Stimulated activated naive CD8-positive, alpha-beta T cell treated with anti-CD3 and anti-CD28 coated beads, Interleukin-15, amount 100 ng/mL, for 72 hours (primary cell): ENCODE data around the gene OSBPL10.

Experiments
- ATAC-seq: fragments of 150-1000 bp; cut with Tn5 transposase; 2 replicates; pipeline ENCODE4 v1.10.0; 2021; ENCODE audit warnings: mild to moderate bottlenecking, moderate library complexity
- DNase-seq, 2 donors: peaks; one replicate each; pipeline ENCODE4 v3.0.0; 2021 to 2022
- H3K27ac Mint-ChIP-seq, 2 donors: one replicate each; pipeline ENCODE4 v1.8.0; 2022; ENCODE audit warnings: mild to moderate bottlenecking in 2 of 2, mixed read lengths in 2 of 2, moderate library complexity in 2 of 2
- H3K27me3 Mint-ChIP-seq: one replicate; pipeline ENCODE4 v1.8.0; 2022; ENCODE audit warnings: mixed read lengths
- H3K4me1 Mint-ChIP-seq: one replicate; pipeline ENCODE4 v1.8.0; 2022; ENCODE audit warnings: mild to moderate bottlenecking, mixed read lengths
- H3K4me3 Mint-ChIP-seq, 2 donors: one replicate each; pipeline ENCODE4 v1.8.0; 2022; ENCODE audit warnings: mild to moderate bottlenecking in 2 of 2, mixed read lengths in 2 of 2, moderate library complexity in 1 of 2
- H3K9me3 Mint-ChIP-seq, 2 donors: one replicate each; pipeline ENCODE4 v1.8.0; 2022; ENCODE audit warnings: mixed read lengths in 2 of 2

The OSBPL10 gene

GRCh38 chr3:31747785-31748184 is 233.3 kb downstream of the OSBPL10 start:
- Mint-ChIP-seq H3K9me3 (no peaks in the 10 kb centered on the region), H3K4me3 (no peak overlapping the region), H3K4me1 (no peaks in the 10 kb centered on the region), H3K27ac (no peak overlapping the region), H3K27me3 (no peaks in the 10 kb centered on the region)
- ATAC-seq (no peak), DNase-seq (no peak)

- Mint-ChIP-seq H3K9me3 (no peaks in the 10 kb centered on the region), H3K27ac (no peak overlapping the region), H3K27me3 (no peaks in the 10 kb centered on the region), H3K4me3 (no peak overlapping the region), H3K4me1 (no peaks in the 10 kb centered on the region)
- ATAC-seq, result no peak
- DNase-seq, result no peak
Observed at GRCh38 chr3:31744913-31745312, 236.1 kb downstream of the OSBPL10 start.

DNA sequence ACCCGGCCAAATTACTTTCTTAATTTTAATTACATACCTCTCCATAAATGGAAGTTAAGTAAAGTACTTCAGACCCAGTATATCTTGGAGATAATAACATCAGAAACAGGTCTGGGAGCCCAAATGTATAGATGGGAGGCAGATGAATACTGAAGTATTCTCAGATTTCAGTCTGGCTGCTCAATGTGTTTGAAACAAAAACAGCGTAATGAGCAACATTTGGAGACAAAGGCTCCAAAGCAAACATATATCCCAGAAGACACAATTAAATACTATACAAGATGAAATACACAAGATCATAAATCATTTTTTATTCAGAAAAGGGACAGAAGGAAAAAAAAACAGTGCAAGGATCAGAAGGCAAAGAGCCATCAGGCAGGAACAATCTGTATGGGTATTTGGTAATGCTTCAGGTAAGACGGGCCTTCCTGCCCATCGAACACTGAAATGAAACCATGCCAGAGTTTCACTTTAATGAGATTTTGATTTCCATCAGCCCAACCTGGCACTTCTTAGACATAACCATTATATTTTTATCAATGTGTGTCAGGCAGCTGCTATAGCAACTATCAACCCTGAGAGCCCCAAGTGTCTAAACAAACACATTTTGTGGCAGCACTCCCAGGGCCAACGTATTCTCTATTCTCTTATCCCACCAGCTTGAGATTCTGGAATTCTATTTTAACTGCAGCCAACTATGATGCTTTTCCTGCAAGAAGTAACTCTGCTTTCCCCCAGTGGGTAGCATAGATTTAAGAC is 237.6 kb downstream of the OSBPL10 start:
- H3K27ac Mint-ChIP-seq, result no peak overlapping the region
- H3K4me3 Mint-ChIP-seq, result no peak overlapping the region
- H3K27me3 Mint-ChIP-seq, result no peaks in the 10 kb centered on the region
- no peak for DNase-seq
- no peaks in the 10 kb centered on the region for H3K9me3 Mint-ChIP-seq
- no peak for ATAC-seq
- H3K4me1 Mint-ChIP-seq, result no peaks in the 10 kb centered on the region

DNA sequence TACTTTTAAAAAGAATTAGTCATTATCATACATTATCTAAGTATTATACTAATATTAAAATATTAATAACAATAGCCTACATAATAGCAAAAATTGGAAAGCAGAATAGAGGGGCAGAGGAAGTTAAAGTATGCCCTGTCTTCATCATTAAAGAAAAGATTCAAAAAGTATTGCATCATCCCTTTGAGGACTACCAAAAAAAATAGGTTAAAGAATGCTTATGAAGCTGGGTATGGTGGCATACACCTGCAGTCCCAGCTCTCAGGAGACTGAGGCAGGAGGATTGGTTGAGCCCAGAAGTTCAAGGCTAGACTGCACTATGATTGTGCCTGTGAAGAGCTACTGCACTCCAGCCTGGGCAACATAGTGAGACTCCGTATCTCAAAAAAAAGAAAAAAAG is 240.7 kb downstream of the OSBPL10 start:
- no peak for DNase-seq
- no peaks in the 10 kb centered on the region for H3K4me1 Mint-ChIP-seq
- peaks cover 7% of the 10 kb centered on the region for H3K27me3 Mint-ChIP-seq
- no peak for ATAC-seq
- H3K9me3 Mint-ChIP-seq, result no peaks in the 10 kb centered on the region
- H3K27ac Mint-ChIP-seq, result no peak overlapping the region
- H3K4me3 Mint-ChIP-seq, result no peak overlapping the region

GRCh38 chr3:31738412-31738811 is 242.7 kb downstream of the OSBPL10 start:
- Mint-ChIP-seq H3K4me1 (no peaks in the 10 kb centered on the region), H3K27me3 (peaks cover 7% of the 10 kb centered on the region), H3K9me3 (no peaks in the 10 kb centered on the region), H3K27ac (no peak overlapping the region), H3K4me3 (no peak overlapping the region)
- DNase-seq, result no peak
- ATAC-seq, result no peak

DNA sequence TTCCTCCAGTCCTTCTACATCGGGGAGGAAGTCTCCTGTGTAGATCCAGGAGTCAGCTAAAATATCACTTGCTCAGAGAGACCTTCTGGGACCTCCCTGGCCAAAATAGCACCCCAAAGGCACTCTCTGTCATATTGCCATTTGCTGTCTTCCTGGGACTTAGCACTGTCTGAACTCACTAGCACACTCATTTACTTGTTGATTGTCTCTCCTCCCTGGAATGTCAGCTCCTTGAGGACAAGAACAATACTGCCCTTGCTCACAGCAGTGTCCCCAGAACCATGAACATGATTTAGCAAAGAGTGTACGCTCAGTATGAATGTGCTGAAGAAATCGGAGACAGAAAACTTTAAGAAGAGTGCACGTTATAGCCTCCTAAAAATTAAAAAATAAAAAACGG is 245.4 kb downstream of the OSBPL10 start:
- Mint-ChIP-seq H3K4me1 (no peaks in the 10 kb centered on the region), H3K27ac (no peak overlapping the region), H3K27me3 (peaks cover 7% of the 10 kb centered on the region), H3K4me3 (no peak overlapping the region), H3K9me3 (no peaks in the 10 kb centered on the region)
- no peak for ATAC-seq
- no peak for DNase-seq

GRCh38 chr3:31733234-31733667 is 247.8 kb downstream of the OSBPL10 start:
- Mint-ChIP-seq H3K4me1 (no peaks in the 10 kb centered on the region), H3K27ac (no peak overlapping the region), H3K27me3 (peaks cover 16% of the 10 kb centered on the region), H3K4me3 (no peak overlapping the region), H3K9me3 (no peaks in the 10 kb centered on the region)
- no peak for DNase-seq
- no peak for ATAC-seq

DNA sequence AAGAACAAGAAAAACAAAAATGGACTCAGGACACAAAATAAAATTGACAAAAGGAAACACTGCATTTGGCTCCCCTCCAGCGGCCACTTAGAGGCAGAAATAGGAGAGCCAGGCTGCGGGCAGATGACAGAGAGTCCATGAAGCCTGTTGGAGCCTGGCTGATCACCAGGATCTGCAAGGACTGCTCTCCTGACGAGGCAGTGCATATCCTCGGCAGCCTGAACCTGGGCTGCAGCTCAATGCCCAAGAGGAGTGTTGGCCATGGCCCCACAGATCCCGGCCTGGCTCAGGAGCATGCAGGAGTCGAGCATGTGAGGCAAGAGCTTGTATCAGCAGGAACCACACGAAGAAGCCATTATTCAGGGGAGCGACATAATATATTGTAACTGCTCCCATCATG is 248.5 kb downstream of the OSBPL10 start:
- DNase-seq, result no peak
- Mint-ChIP-seq H3K27ac (no peak overlapping the region), H3K9me3 (no peaks in the 10 kb centered on the region), H3K4me3 (no peak overlapping the region), H3K27me3 (peaks cover 17% of the 10 kb centered on the region), H3K4me1 (no peaks in the 10 kb centered on the region)
- no peak for ATAC-seq

- DNase-seq (no peak), ATAC-seq (no peak)
- Mint-ChIP-seq H3K9me3 (no peaks in the 10 kb centered on the region), H3K4me3 (no peak overlapping the region), H3K4me1 (no peaks in the 10 kb centered on the region), H3K27ac (no peak overlapping the region), H3K27me3 (peaks cover 25% of the 10 kb centered on the region)
Observed at GRCh38 chr3:31729573-31729972, 251.5 kb downstream of the OSBPL10 start.

- no peak overlapping the region for H3K4me3 Mint-ChIP-seq
- no peaks in the 10 kb centered on the region for H3K9me3 Mint-ChIP-seq
- H3K4me1 Mint-ChIP-seq, result no peaks in the 10 kb centered on the region
- DNase-seq (no peak), ATAC-seq (no peak)
- H3K27me3 Mint-ChIP-seq, result peaks cover 30% of the 10 kb centered on the region
- peak overlapping the region in 1 of 2 donors; percentile 76 for H3K27ac Mint-ChIP-seq
Observed at GRCh38 chr3:31729082-31729481, 252.0 kb downstream of the OSBPL10 start.

- DNase-seq, result no peak
- ATAC-seq, result no peak
- Mint-ChIP-seq H3K4me3 (no peak overlapping the region), H3K27me3 (peaks cover 30% of the 10 kb centered on the region), H3K27ac (no peak overlapping the region), H3K4me1 (no peaks in the 10 kb centered on the region), H3K9me3 (no peaks in the 10 kb centered on the region)
Observed at GRCh38 chr3:31728403-31728802, 252.7 kb downstream of the OSBPL10 start.

DNA sequence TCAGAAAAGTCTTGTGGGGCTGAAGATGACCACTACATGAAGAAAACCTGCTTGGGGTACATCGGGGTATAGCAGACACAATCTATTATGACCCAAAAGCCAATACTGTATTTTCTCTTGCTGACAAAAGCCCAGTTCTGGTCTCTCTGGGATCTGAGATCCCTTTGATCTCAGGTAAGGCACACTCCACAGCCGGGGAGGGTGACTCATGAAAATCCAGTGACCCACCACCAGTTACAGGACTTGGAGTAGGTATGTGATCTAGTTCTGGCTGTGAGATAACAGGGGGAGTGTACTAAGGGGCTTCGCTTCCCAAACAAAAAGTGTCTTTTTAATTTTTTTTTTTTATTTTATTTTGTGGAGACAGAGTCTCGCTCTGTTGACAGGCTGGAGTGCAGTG is 255.1 kb downstream of the OSBPL10 start:
- Mint-ChIP-seq H3K27me3 (peaks cover 30% of the 10 kb centered on the region), H3K4me1 (no peaks in the 10 kb centered on the region), H3K27ac (no peak overlapping the region), H3K4me3 (no peak overlapping the region), H3K9me3 (no peaks in the 10 kb centered on the region)
- no peak for ATAC-seq
- DNase-seq, result no peak

- Mint-ChIP-seq H3K27me3 (peaks cover 30% of the 10 kb centered on the region), H3K4me3 (no peak overlapping the region), H3K9me3 (no peaks in the 10 kb centered on the region), H3K4me1 (no peaks in the 10 kb centered on the region), H3K27ac (no peak overlapping the region)
- no peak for ATAC-seq
- no peak for DNase-seq
Observed at GRCh38 chr3:31725568-31725967, 255.5 kb downstream of the OSBPL10 start.

- Mint-ChIP-seq H3K27ac (no peak overlapping the region), H3K9me3 (no peaks in the 10 kb centered on the region), H3K4me1 (no peaks in the 10 kb centered on the region), H3K4me3 (no peak overlapping the region), H3K27me3 (peaks cover 30% of the 10 kb centered on the region)
- ATAC-seq (no peak), DNase-seq (no peak)
Observed at GRCh38 chr3:31724651-31725050, 256.4 kb downstream of the OSBPL10 start.

DNA sequence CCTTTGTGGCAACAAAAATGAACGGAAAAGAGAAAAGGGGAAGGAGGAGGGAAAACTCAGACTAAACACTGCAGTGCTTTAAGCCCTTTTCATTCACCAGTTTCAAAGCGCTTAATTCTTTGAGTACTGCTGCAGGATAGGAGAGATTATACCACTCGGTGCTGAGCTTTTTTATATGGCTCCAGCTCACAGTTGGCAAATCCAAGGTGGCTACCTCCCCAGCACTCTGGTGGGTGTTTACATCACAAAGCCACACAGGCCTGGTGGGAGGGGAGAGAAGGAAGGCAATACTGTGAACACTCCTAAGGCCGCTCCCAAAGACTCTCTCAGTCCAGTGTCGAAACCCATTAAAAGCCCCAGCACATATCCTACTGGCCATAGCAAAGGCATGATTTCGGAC is 256.9 kb downstream of the OSBPL10 start:
- Mint-ChIP-seq H3K27ac (no peak overlapping the region), H3K27me3 (peaks cover 30% of the 10 kb centered on the region)
- ATAC-seq, result no peak

GRCh38 chr3:31723701-31724100 is 257.4 kb downstream of the OSBPL10 start:
- ATAC-seq (no peak), DNase-seq (no peak)
- Mint-ChIP-seq H3K27me3 (peaks cover 26% of the 10 kb centered on the region), H3K9me3 (no peaks in the 10 kb centered on the region), H3K4me1 (no peaks in the 10 kb centered on the region), H3K4me3 (no peak overlapping the region), H3K27ac (no peak overlapping the region)

More for the DNA sequence above, 256.9 kb downstream of the OSBPL10 start:
- Mint-ChIP-seq H3K4me3 (no peak overlapping the region), H3K4me1 (no peaks in the 10 kb centered on the region), H3K9me3 (no peaks in the 10 kb centered on the region)
- no peak for DNase-seq

DNA sequence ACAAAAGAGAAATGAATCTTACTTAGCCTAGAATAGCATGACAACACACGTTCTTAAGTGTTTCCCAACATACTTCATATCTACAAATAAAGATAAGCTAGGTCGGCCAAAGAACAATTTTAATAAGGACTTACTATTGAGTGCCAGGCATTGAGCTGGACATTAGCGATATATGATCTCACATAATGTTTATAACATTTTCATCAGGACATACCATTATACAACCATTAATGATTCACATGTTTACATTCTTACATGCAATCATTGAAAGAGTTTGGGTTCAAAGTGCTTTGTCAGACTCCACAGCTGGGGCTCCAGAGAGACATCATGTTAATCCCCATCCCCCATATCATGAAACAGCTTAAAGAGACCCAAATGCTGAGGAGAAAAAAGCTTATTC is 259.4 kb downstream of the OSBPL10 start:
- Mint-ChIP-seq H3K4me3 (no peak overlapping the region), H3K4me1 (no peaks in the 10 kb centered on the region), H3K27ac (no peak overlapping the region), H3K9me3 (no peaks in the 10 kb centered on the region), H3K27me3 (peaks cover 19% of the 10 kb centered on the region)
- DNase-seq, result no peak
- ATAC-seq, result no peak
